GM10266 (cell line): ENCODE data around the gene PER2.
"Not testable (repeated sequence)": the region's sequence is repeated elsewhere in the genome, so short reads cannot be mapped to it uniquely, and the experiment has no call there.

Experiments
- DNase-seq: peaks from one replicate; pipeline ENCODE4 v3.0.0; 2012; ENCODE audit errors: extremely low spot score
- CTCF ChIP-seq: IDR thresholded peaks from 2 replicates; pipeline ENCODE4 v1.5.1; 2012; ENCODE audit warnings: mild to moderate bottlenecking, low read depth; ENCODE audit not compliant: control insufficient read depth, insufficient read depth; ENCODE audit errors: missing control alignments

Gene PER2

GRCh38 chr2:238320648-238321281 is 32.4 kb upstream of the PER2 start:
- DNase-seq = no peak
- TF ChIP-seq CTCF = no peak

GRCh38 chr2:238320246-238320647 is 31.8 kb upstream of the PER2 start, which contains the start of gene TRAF3IP1:
TRAF3IP1 (plus strand) TSS chr2:238320518; CDS start chr2:238320663, 145 bp downstream.
- peak; percentile 99 for DNase-seq
- no peak for TF ChIP-seq CTCF

GRCh38 chr2:238315031-238315595 is 26.7 kb upstream of the PER2 start:
- TF ChIP-seq CTCF = no peak
- no peak for DNase-seq

GRCh38 chr2:238314576-238314975 is 26.2 kb upstream of the PER2 start:
- no peak for TF ChIP-seq CTCF
- no peak for DNase-seq

- TF ChIP-seq CTCF = no peak
- no peak for DNase-seq
Observed at GRCh38 chr2:238313991-238314350, 25.6 kb upstream of the PER2 start.

GRCh38 chr2:238313289-238313990 is 25.0 kb upstream of the PER2 start:
- no peak for DNase-seq
- TF ChIP-seq CTCF = no peak

- DNase-seq = not testable (repeated sequence)
Observed at GRCh38 chr2:238310721-238311120, 22.3 kb upstream of the PER2 start.

- no peak for DNase-seq
- TF ChIP-seq CTCF = peak; percentile 28
Observed at GRCh38 chr2:238308177-238308576, 19.8 kb upstream of the PER2 start.
